ENCODE results near the gene SPEF2. TPM values are rescaled to one million over a fixed set of nuclear protein-coding genes. Genes with fewer than 3 reads are reported as not detected.

SPEF2 gene
- total RNA-seq, 2 donors from 2014 or later, result 2.4 to 7.9 TPM

DNA sequence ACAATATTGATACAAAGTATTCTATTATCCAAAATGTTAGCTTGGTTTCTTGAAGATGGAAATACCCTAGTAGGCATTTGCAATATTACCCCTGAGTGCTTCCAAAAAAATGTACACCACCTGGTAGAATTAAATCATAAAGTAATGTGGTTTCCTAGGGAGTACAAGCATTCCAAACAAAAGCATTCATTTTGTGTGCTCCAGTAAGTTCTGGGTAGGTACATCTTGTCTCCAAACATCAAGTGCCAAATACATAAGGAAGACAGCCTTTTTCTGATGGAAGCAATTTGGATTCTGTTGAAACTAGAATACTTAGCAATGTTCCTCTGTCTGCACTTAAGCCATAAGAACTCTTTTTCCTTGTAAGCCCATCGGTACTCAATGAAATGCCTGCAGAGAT, 165.9 kb downstream of the SPEF2 start:
- 37% methylated on average over 1 of the region's 1 CpG for WGBS
- Histone ChIP-seq H3K27ac (no peak overlapping the region), H3K27me3 (replicated peaks; ENCODE audit: insufficient read depth) (no peaks in the 10 kb centered on the region), H3K4me1 (replicated peaks) (no peaks in the 10 kb centered on the region), H3K4me3 (no peak overlapping the region), H3K36me3 (no peaks in the 10 kb centered on the region), H3K9me3 (no peaks in the 10 kb centered on the region)
- no peak for TF ChIP-seq POLR2A (IDR thresholded peaks at IDR 0.05)
- TF ChIP-seq, protein P1, sequence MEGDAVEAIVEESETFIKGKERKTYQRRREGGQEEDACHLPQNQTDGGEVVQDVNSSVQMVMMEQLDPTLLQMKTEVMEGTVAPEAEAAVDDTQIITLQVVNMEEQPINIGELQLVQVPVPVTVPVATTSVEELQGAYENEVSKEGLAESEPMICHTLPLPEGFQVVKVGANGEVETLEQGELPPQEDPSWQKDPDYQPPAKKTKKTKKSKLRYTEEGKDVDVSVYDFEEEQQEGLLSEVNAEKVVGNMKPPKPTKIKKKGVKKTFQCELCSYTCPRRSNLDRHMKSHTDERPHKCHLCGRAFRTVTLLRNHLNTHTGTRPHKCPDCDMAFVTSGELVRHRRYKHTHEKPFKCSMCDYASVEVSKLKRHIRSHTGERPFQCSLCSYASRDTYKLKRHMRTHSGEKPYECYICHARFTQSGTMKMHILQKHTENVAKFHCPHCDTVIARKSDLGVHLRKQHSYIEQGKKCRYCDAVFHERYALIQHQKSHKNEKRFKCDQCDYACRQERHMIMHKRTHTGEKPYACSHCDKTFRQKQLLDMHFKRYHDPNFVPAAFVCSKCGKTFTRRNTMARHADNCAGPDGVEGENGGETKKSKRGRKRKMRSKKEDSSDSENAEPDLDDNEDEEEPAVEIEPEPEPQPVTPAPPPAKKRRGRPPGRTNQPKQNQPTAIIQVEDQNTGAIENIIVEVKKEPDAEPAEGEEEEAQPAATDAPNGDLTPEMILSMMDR (IDR thresholded peaks at IDR 0.05), result no peak
- no peak for TF ChIP-seq POLR2AphosphoS5 (IDR thresholded peaks at IDR 0.05)
- DNase-seq (ENCODE audit: low spot score), result no peak
- intact Hi-C loops (cut with DNase I), result no loop called here

DNA sequence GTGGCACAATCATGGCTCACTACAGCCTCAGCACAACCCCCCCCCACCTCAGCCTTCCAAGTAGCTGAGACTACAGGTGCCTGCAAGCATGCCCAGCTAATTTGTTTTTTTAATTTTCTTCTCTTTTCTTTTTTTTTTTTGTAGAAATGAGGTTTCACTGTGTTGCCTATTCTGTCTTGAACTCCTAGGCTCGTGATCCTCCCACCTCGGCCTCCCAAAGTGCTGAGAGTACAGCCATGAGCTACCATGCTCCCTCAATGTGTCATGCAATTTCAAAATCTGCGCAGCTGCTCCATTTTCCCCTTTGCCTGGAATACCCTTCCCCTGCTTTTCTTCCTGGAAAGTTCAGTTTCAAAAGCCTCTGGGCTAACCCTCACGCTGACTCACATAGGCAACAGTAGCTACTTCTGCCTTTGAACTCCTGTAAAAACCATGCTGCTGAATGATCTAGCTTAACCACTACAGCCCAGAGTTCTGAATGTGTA, 168.0 kb downstream of the SPEF2 start:
- no peak for DNase-seq (ENCODE audit: low spot score)
- intact Hi-C loops (cut with DNase I), result no loop called here
- no peak for TF ChIP-seq POLR2AphosphoS5 (IDR thresholded peaks at IDR 0.05)
- TF ChIP-seq, protein P1 (IDR thresholded peaks at IDR 0.05), result no peak
- no peak for TF ChIP-seq POLR2A (IDR thresholded peaks at IDR 0.05)
- H3K4me1 ChIP-seq (replicated peaks), result no peaks in the 10 kb centered on the region
- no peak overlapping the region for H3K27ac ChIP-seq
- H3K9me3 ChIP-seq, result no peaks in the 10 kb centered on the region
- H3K36me3 ChIP-seq, result no peaks in the 10 kb centered on the region
- WGBS, result 93% methylated on average over 4 of the region's 4 CpGs
- H3K4me3 ChIP-seq, result no peak overlapping the region
- H3K27me3 ChIP-seq (replicated peaks; ENCODE audit: insufficient read depth), result no peaks in the 10 kb centered on the region

DNA sequence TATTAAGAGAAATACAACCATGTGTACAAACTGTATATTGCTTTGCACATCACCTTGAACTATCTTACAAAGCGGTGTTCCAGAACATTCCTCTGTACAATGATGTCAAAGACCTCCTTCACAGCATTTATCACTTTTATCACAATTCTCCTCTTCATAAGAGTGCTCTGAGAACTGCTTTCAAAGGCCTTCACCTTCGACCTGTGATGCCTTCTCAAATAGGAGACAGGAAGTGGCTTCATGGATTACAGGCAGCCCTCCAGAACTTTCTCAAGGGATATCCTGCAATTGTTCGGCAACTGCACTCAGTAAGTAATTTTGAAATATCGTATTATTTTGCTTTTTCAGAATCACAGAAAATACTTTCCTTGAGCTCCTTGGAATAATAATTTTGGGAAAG, 171.1 kb downstream of the SPEF2 start:
- Histone ChIP-seq H3K27me3 (replicated peaks; ENCODE audit: insufficient read depth) (no peaks in the 10 kb centered on the region), H3K27ac (no peak overlapping the region), H3K4me3 (no peak overlapping the region), H3K9me3 (no peaks in the 10 kb centered on the region), H3K36me3 (no peaks in the 10 kb centered on the region), H3K4me1 (replicated peaks) (no peaks in the 10 kb centered on the region)
- WGBS, result 89% methylated on average over 4 of the region's 4 CpGs
- intact Hi-C loops (cut with DNase I), result no loop called here
- TF ChIP-seq POLR2AphosphoS5 (IDR thresholded peaks at IDR 0.05) (no peak), POLR2A (IDR thresholded peaks at IDR 0.05) (no peak)
- TF ChIP-seq, protein P1 (IDR thresholded peaks at IDR 0.05), result no peak
- no peak for DNase-seq (ENCODE audit: low spot score)

DNA sequence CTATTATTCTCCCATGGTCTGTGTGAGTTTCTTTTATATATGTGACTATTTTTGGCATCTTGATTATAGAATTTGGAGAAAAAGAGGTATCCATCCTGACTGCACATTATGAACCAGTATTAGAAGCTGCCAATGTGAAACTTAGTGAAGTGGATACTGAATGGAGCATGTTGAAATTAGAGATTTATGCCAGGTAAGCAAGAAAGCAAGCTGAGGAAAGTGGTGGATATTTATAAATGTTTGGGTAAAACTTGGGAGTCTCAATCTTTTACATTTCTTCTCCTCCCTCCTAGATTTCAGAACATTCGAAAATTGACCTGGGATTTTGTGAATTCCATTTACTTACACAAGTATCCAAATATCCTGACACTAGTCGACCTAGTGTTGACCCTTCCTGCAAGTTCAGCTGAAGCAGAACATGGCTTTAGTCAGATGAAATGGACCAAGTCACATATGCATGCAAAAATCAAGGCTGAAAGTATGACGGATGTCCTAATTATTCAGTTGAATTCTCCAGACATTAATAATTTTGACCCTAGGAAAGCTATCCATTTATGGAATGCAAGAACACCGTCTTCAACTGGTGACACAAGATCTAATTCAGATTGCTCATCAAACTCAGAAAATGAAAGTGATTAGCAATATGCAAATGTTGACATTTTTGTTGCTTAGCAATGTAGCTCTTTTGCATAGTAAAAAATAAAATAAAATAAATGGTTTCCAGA, 172.2 kb downstream of the SPEF2 start:
- 82% methylated on average over 4 of the region's 4 CpGs for WGBS
- Histone ChIP-seq H3K9me3 (no peaks in the 10 kb centered on the region), H3K4me1 (replicated peaks) (no peaks in the 10 kb centered on the region), H3K27ac (no peak overlapping the region), H3K27me3 (replicated peaks; ENCODE audit: insufficient read depth) (no peaks in the 10 kb centered on the region), H3K36me3 (no peaks in the 10 kb centered on the region), H3K4me3 (no peak overlapping the region)
- intact Hi-C loops (cut with DNase I), result no loop called here
- DNase-seq (ENCODE audit: low spot score), result no peak
- TF ChIP-seq, protein P1 (IDR thresholded peaks at IDR 0.05), result no peak

DNA sequence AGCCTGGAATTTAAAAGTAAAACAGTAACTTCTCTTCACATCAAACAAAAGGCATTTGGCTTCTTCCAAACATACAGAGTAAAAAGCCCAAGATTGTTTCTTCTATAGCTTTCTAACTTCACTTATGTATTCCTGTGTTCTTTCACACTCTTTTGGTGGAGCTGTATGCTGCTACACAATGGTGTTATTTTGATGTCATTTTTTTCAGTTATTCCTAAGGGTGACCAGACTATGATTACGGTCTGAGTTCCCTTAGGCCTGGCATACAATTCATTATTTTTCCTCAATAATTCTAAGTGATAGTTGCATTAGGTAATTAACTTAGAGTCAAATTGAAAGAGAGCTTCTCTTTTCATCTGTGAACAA, 172.8 kb downstream of the SPEF2 start:
- intact Hi-C loops (cut with DNase I), result no loop called here
- no peak overlapping the region for H3K4me3 ChIP-seq
- DNase-seq (ENCODE audit: low spot score), result no peak
- no peaks in the 10 kb centered on the region for H3K36me3 ChIP-seq
- no peaks in the 10 kb centered on the region for H3K9me3 ChIP-seq
- no peak overlapping the region for H3K27ac ChIP-seq
- H3K4me1 ChIP-seq (replicated peaks), result no peaks in the 10 kb centered on the region
- H3K27me3 ChIP-seq (replicated peaks; ENCODE audit: insufficient read depth), result no peaks in the 10 kb centered on the region
- TF ChIP-seq POLR2A (IDR thresholded peaks at IDR 0.05), result no peak
- TF ChIP-seq POLR2AphosphoS5 (IDR thresholded peaks at IDR 0.05), result no peak
- TF ChIP-seq, protein P1 (IDR thresholded peaks at IDR 0.05), result no peak
- 75% methylated on average over 1 of the region's 1 CpG for WGBS
